Measurements from ENCODE around the gene TBX2. TPM values are rescaled to one million over a fixed set of nuclear protein-coding genes. Genes with fewer than 3 reads are reported as not detected.
A peak's percentile ranks its signal among the peaks of the same experiment; 100 is the strongest.

TBX2 gene
- total and polyA plus RNA-seq, 9 of the 15 experiments (the other 6 are each of a cell fraction or from before 2014, with no cell fraction given): 0.18 TPM; not detected in 8

DNA sequence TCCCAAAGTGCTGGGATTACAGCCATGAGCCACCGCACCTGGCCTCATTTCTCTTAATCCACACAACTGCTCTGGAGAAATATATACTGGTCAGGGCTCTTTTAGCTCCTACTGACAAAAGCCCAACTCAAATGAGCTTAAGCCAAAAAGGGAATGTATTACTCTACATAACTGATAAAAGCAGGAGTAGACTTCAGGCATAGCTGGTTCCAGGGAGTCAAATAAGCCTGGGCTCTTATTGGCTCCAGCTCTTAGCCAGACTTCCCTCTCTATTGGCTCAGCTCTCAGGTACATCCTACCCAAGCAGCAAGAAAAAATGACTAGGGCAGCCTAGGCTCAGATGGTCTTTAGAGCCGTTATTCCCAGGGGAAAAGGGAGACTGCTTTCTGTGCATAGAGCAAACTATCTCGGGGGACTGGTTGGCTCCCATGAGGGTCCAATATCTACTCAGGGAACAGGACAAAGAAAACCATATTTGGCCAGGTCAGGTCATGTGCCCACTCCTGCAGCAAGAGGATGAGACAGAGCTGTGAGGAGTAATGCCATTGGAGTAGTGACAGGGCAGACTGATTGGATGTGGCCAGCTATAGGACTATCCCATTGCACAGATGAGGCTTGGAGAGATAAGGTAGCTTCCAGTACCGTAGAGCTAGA is 21.2 kb downstream of the TBX2 start:
- Histone ChIP-seq H3K9ac (ENCODE audit: insufficient read depth in 1 of 2, low read depth in 2 of 2, low read length in 2 of 2) (no peak overlapping the region), H2AFZ (ENCODE audit: low read depth, low read length) (no peak overlapping the region), H3K4me1 (replicated peaks in 1 of 2; ENCODE audit: control insufficient read depth in 2 of 2, insufficient read depth in 2 of 2, low read length in 2 of 2) (peaks cover 0 to 10% of the 10 kb centered on the region in 2 experiments; a peak in 4 of 5 replicates), H3K4me3 (no peak overlapping the region), H3K36me3 (ENCODE audit: control insufficient read depth, insufficient read depth, low read length) (no peaks in the 10 kb centered on the region), H4K20me1 (replicated peaks; ENCODE audit: control insufficient read depth, insufficient read depth, low read length) (no peaks in the 10 kb centered on the region), H3K79me2 (ENCODE audit: control insufficient read depth, insufficient read depth, low read length) (no peaks in the 10 kb centered on the region), H3K4me2 (ENCODE audit: insufficient read depth, low read length) (no peak overlapping the region), H3K9me1 (ENCODE audit: control insufficient read depth, insufficient read depth, low read length) (no peaks in the 10 kb centered on the region), H3K9me3 (replicated peaks; ENCODE audit: control insufficient read depth, insufficient read depth, low read depth, low read length) (no peaks in the 10 kb centered on the region), H3K27me3 (ENCODE audit: control insufficient read depth in 2 of 2, insufficient read depth in 2 of 2, low read length in 2 of 2) (peaks cover 7 to 28% of the 10 kb centered on the region in 2 experiments; a peak in 4 of 5 replicates), H3K27ac (ENCODE audit: extremely low read depth, low read depth, low read length) (no peak overlapping the region)
- 0% methylated on average over 4 of the region's 4 CpGs for WGBS (ENCODE audit: insufficient coverage, low coverage, missing lambda C conversion rate)
- intact Hi-C loops (cut with micrococcal nuclease): no loop called here
- in situ Hi-C loops (cut with MboI): loop anchor here (5.0 to 10.0 kb wide), 2 partner anchors 131 to 424 kb away; no protein-coding TSS in a partner anchor
- no peak for ATAC-seq
- DNase-seq (ENCODE audit: extremely low read depth in 1 of 4, low spot score in 3 of 4): peak in 1 of 4 experiments; percentile 2
- no TSS peak for BruUV-seq (replicated peaks)
- FAIRE-seq: no peak
- ChIA-PET POLR2A (interaction anchor here (0.6 kb wide), 1 partner anchor 131 kb away, joined by 3 read pairs; no protein-coding TSS in a partner anchor), CTCF (ENCODE audit: low intra/inter-chr PET ratio) (no interaction called here)
- TF ChIP-seq ZNF75A (CRISPR knock-in tag; IDR thresholded peaks at IDR 0.05) (no peak), MAZ (CRISPR knock-in tag; conservative IDR thresholded peaks at IDR 0.05 in 1 of 2, IDR thresholded peaks at IDR 0.05 in 1 of 2) (no peak), NRF1 (conservative IDR thresholded peaks at IDR 0.05 in 1 of 2, IDR thresholded peaks at IDR 0.05 in 1 of 2) (no peak), RBM22 (IDR thresholded peaks at IDR 0.05; ENCODE audit: low read depth, low read length, poor library complexity, severe bottlenecking) (no peak)
- TF ChIP-seq, protein P1, sequence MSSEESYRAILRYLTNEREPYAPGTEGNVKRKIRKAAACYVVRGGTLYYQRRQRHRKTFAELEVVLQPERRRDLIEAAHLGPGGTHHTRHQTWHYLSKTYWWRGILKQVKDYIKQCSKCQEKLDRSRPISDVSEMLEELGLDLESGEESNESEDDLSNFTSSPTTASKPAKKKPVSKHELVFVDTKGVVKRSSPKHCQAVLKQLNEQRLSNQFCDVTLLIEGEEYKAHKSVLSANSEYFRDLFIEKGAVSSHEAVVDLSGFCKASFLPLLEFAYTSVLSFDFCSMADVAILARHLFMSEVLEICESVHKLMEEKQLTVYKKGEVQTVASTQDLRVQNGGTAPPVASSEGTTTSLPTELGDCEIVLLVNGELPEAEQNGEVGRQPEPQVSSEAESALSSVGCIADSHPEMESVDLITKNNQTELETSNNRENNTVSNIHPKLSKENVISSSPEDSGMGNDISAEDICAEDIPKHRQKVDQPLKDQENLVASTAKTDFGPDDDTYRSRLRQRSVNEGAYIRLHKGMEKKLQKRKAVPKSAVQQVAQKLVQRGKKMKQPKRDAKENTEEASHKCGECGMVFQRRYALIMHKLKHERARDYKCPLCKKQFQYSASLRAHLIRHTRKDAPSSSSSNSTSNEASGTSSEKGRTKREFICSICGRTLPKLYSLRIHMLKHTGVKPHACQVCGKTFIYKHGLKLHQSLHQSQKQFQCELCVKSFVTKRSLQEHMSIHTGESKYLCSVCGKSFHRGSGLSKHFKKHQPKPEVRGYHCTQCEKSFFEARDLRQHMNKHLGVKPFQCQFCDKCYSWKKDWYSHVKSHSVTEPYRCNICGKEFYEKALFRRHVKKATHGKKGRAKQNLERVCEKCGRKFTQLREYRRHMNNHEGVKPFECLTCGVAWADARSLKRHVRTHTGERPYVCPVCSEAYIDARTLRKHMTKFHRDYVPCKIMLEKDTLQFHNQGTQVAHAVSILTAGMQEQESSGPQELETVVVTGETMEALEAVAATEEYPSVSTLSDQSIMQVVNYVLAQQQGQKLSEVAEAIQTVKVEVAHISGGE (CRISPR knock-in tag; IDR thresholded peaks at IDR 0.05): peak in 1 of 3 experiments; percentile 71; a peak in 2 of 6 replicates
- TF ChIP-seq, protein P2, sequence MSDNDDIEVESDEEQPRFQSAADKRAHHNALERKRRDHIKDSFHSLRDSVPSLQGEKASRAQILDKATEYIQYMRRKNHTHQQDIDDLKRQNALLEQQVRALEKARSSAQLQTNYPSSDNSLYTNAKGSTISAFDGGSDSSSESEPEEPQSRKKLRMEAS (CRISPR knock-in tag; IDR thresholded peaks at IDR 0.05): no peak
